H9 (cell line): Measurements from ENCODE around the gene GRAMD1B. TPM values are rescaled to one million over a fixed set of nuclear protein-coding genes. Genes with fewer than 3 reads are reported as not detected.

Source experiments
- DNase-seq: peaks from one replicate; pipeline ENCODE4 v3.0.0-alpha.2; 2017
- H2AFZ ChIP-seq: one replicate; pipeline ENCODE4 v1.6.1; 2013; ENCODE audit warnings: mild to moderate bottlenecking, low read length, control low read depth, moderate library complexity
- H2AK5ac ChIP-seq: 2 replicates; pipeline ENCODE4 v1.6.1; 2013; ENCODE audit warnings: low read length, control low read depth, mixed read lengths; ENCODE audit not compliant: insufficient read length
- H2BK120ac ChIP-seq: one replicate; pipeline ENCODE4 v1.6.1; 2013; ENCODE audit warnings: low read depth, mild to moderate bottlenecking, low read length, control low read depth, inconsistent platforms; ENCODE audit not compliant: poor library complexity, severe bottlenecking
- H2BK12ac ChIP-seq: 2 replicates; pipeline ENCODE4 v1.6.1; 2013; ENCODE audit warnings: low read length, control low read depth, mixed read lengths, low read depth; ENCODE audit not compliant: insufficient read length
- H2BK15ac ChIP-seq: 2 replicates; pipeline ENCODE4 v1.6.1; 2013; ENCODE audit warnings: low read depth, low read length, control low read depth
- H2BK20ac ChIP-seq: one replicate; pipeline ENCODE4 v1.6.1; 2013; ENCODE audit warnings: low read depth, mild to moderate bottlenecking, low read length, control low read depth, inconsistent platforms; ENCODE audit not compliant: poor library complexity, severe bottlenecking
- H2BK5ac ChIP-seq: 2 replicates; pipeline ENCODE4 v1.6.1; 2013; ENCODE audit warnings: low read length, control low read depth, mixed read lengths; ENCODE audit not compliant: insufficient read length
- H3K14ac ChIP-seq: 2 replicates; pipeline ENCODE4 v1.6.1; 2013; ENCODE audit warnings: low read length, control low read depth; ENCODE audit not compliant: insufficient read depth
- H3K18ac ChIP-seq: 2 replicates; pipeline ENCODE4 v1.6.1; 2013; ENCODE audit warnings: low read depth, mild to moderate bottlenecking, mixed read lengths, low read length, control low read depth; ENCODE audit not compliant: insufficient read length
- H3K23ac ChIP-seq: 2 replicates; pipeline ENCODE4 v1.6.1; 2013; ENCODE audit warnings: low read length, control low read depth, mixed read lengths, low read depth; ENCODE audit not compliant: insufficient read length
- H3K23me2 ChIP-seq: 2 replicates; pipeline ENCODE4 v1.6.1; 2013; ENCODE audit warnings: low read depth, mild to moderate bottlenecking, mixed read lengths, low read length, control low read depth; ENCODE audit not compliant: insufficient read length, poor library complexity, severe bottlenecking
- H3K27ac ChIP-seq: 2 replicates; pipeline ENCODE4 v1.5.1; 2013; ENCODE audit warnings: low read length, control low read depth, mixed read lengths, low read depth; ENCODE audit not compliant: insufficient read length
- H3K27me3 ChIP-seq: 2 replicates; pipeline ENCODE4 v1.6.1; 2013; ENCODE audit warnings: low read length, control low read depth, inconsistent platforms; ENCODE audit not compliant: insufficient read depth
- H3K4ac ChIP-seq: 2 replicates; pipeline ENCODE4 v1.6.1; 2013; ENCODE audit warnings: low read depth, mild to moderate bottlenecking, control low read depth, inconsistent platforms, low read length, moderate library complexity
- H3K4me1 ChIP-seq: 2 replicates; pipeline ENCODE4 v1.6.1; 2013; ENCODE audit warnings: low read length, control low read depth, inconsistent platforms; ENCODE audit not compliant: insufficient read depth
- H3K4me2 ChIP-seq: 2 replicates; pipeline ENCODE4 v1.6.1; 2013; ENCODE audit warnings: low read length, control low read depth, mixed read lengths; ENCODE audit not compliant: insufficient read length, insufficient read depth
- H3K56ac ChIP-seq: 2 replicates; pipeline ENCODE4 v1.6.1; 2013; ENCODE audit warnings: low read depth, mild to moderate bottlenecking, mixed read lengths, low read length, control low read depth; ENCODE audit not compliant: insufficient read length
- H3K79me1 ChIP-seq: 2 replicates; pipeline ENCODE4 v1.6.1; 2013; ENCODE audit warnings: low read depth, mild to moderate bottlenecking, moderate library complexity, low read length, control low read depth, inconsistent platforms; ENCODE audit not compliant: insufficient read depth, poor library complexity, severe bottlenecking
- H3K79me2 ChIP-seq: 2 replicates; pipeline ENCODE4 v1.6.1; 2013; ENCODE audit warnings: low read length, control low read depth, inconsistent platforms; ENCODE audit not compliant: insufficient read depth
- H3K9ac ChIP-seq: 2 replicates; pipeline ENCODE4 v1.6.1; 2013; ENCODE audit warnings: low read length, control low read depth, mixed read lengths; ENCODE audit not compliant: insufficient read length; ENCODE audit errors: extremely low read depth
- H3K9me3 ChIP-seq: one replicate; pipeline ENCODE4 v1.6.1; 2013; ENCODE audit warnings: low read depth, low read length, inconsistent platforms; ENCODE audit not compliant: control insufficient read depth
- H3T11ph ChIP-seq: one replicate; pipeline ENCODE4 v1.6.1; 2013; ENCODE audit warnings: mild to moderate bottlenecking, low read length, control low read depth, inconsistent platforms
- H4K20me1 ChIP-seq: one replicate; pipeline ENCODE4 v1.6.1; 2013; ENCODE audit not compliant: control insufficient read depth, insufficient read length, insufficient read depth
- H4K5ac ChIP-seq: 2 replicates; pipeline ENCODE4 v1.6.1; 2013; ENCODE audit warnings: low read depth, mild to moderate bottlenecking, mixed read lengths, low read length, control low read depth; ENCODE audit not compliant: insufficient read length
- H4K8ac ChIP-seq: replicated peaks from 2 replicates; pipeline ENCODE4 v1.6.1; 2013; ENCODE audit warnings: low read length, control low read depth, mixed read lengths, low read depth; ENCODE audit not compliant: insufficient read length
- H4K91ac ChIP-seq: 2 replicates; pipeline ENCODE4 v1.6.1; 2013; ENCODE audit warnings: low read depth, mild to moderate bottlenecking, moderate library complexity, mixed read lengths, low read length, control low read depth; ENCODE audit not compliant: insufficient read length
- H3K27ac Mint-ChIP-seq, 3 experiments: 2 replicates in 2 of 3; 3 replicates in 1 of 3; pipeline ENCODE4 v1.8.0; 2020 to 2021; ENCODE audit warnings: mixed read lengths in 3 of 3, mild to moderate bottlenecking in 1 of 3, moderate library complexity in 1 of 3
- H3K27me3 Mint-ChIP-seq: 2 replicates; pipeline ENCODE4 v1.8.0; 2021; ENCODE audit warnings: low read depth, mild to moderate bottlenecking, moderate library complexity, mixed read lengths
- H3K36me3 Mint-ChIP-seq, 3 experiments: 2 replicates in 2 of 3; 3 replicates in 1 of 3; pipeline ENCODE4 v1.8.0; 2020 to 2021; ENCODE audit warnings: low read depth in 3 of 3, mixed read lengths in 3 of 3; ENCODE audit not compliant: insufficient read depth in 1 of 3
- H3K4me1 Mint-ChIP-seq, 2 experiments: 2 replicates each; pipeline ENCODE4 v1.8.0; 2020; ENCODE audit warnings: mixed read lengths in 2 of 2
- H3K4me3 Mint-ChIP-seq, 2 experiments: 2 replicates in 1 of 2; 3 replicates in 1 of 2; pipeline ENCODE4 v1.8.0; 2020 to 2021; ENCODE audit warnings: mild to moderate bottlenecking in 2 of 2, mixed read lengths in 2 of 2, moderate library complexity in 1 of 2
- H3K9me3 Mint-ChIP-seq, 2 experiments: 2 replicates in 1 of 2; 3 replicates in 1 of 2; pipeline ENCODE4 v1.8.0; 2020; ENCODE audit warnings: mild to moderate bottlenecking in 2 of 2, mixed read lengths in 2 of 2, moderate library complexity in 1 of 2
- WGBS: extraction: QIAGEN DNeasy Blood & Tissue Kit; methylation state at CpG from one replicate; pipeline ENCODE4 v1.1.7; 2013; ENCODE audit warnings: missing lambda C conversion rate, low lambda C conversion rate, mixed read lengths; ENCODE audit not compliant: insufficient read length; ENCODE audit errors: extremely low coverage; 5-methylcytosine and 5-hydroxymethylcytosine counted together
- total RNA-seq: library from RNA; stranded (reverse); gene quantifications from 2 replicates; pipeline ENCODE4 v1.2.1, GENCODE V29; 2021
- TF ChIP-seq, protein P1 (sequence below): fragments of 200-600 bp; sonication (generic); conservative IDR thresholded peaks from 3 replicates; pipeline ENCODE4 v1.8.0; 2021; ENCODE audit warnings: antibody characterized with exemption, mild to moderate bottlenecking

Gene GRAMD1B
- total RNA-seq, 1 experiment from 2014 or later = 25.9 TPM

DNA sequence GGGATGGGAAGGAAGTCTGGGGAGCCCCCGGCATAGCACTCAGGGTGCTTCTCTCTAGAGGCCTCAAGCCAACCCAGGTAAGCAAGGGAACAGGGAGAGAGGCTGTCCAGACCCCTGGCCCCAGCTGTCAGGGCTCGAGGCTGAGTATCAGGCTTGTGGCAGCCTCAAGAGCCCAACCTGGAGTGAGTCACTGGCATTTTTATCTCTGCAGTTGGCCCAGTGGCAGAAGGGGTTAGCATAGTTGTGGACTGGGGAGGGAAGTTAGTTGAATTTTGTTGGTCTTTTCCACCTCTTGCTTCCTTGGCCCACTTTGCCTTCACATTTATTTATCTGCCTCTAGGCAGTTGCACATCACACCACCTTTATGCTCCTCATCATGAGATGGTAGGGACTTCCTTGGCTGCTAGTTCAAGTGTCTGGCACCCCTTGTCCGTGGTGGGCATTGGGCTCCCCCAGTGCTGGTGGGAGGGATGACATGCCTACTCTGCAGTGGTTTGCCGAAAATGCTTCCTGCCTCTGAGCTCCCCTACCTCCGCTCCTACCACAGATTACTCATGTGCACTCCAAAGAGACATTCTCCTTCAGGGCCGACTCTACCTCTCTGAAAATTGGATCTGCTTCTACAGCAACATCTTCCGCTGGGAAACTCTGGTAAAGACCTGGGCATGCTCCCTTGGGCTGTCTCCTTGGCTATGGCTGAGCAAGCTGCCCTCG is 164.3 kb downstream of the GRAMD1B start:
- no peak overlapping the region for H3T11ph ChIP-seq
- no peak overlapping the region for H4K91ac ChIP-seq
- H3K79me2 ChIP-seq = no peaks in the 10 kb centered on the region
- H3K14ac ChIP-seq = no peak overlapping the region
- H3K9ac ChIP-seq = no peak overlapping the region
- no peak overlapping the region for H4K8ac ChIP-seq
- H3K4me3 Mint-ChIP-seq = no peak overlapping the region
- H4K5ac ChIP-seq = no peak overlapping the region
- H3K36me3 Mint-ChIP-seq = peaks cover 3 to 29% (median 27%) of the 10 kb centered on the region in 3 experiments; a peak in 6 of 7 replicates
- no CpG with 5 or more reads among the region's 8 CpGs for WGBS
- H3K4me1 Mint-ChIP-seq = peaks cover 9 to 10% of the 10 kb centered on the region in 2 experiments
- H3K27ac Mint-ChIP-seq = peak overlapping the region in 1 of 3 experiments; percentile 82; a peak in 2 of 7 replicates
- no peaks in the 10 kb centered on the region for H3K27me3 Mint-ChIP-seq
- no peak overlapping the region for H3K56ac ChIP-seq
- no peak overlapping the region for H3K27ac ChIP-seq
- no peaks in the 10 kb centered on the region for H3K9me3 ChIP-seq
- H4K20me1 ChIP-seq = peaks cover 2% of the 10 kb centered on the region
- H2BK120ac ChIP-seq = no peak overlapping the region
- DNase-seq = no peak
- H3K23me2 ChIP-seq = no peaks in the 10 kb centered on the region
- H2BK20ac ChIP-seq = no peak overlapping the region
- H2BK12ac ChIP-seq = no peak overlapping the region
- no peaks in the 10 kb centered on the region for H3K27me3 ChIP-seq
- TF ChIP-seq, protein P1, sequence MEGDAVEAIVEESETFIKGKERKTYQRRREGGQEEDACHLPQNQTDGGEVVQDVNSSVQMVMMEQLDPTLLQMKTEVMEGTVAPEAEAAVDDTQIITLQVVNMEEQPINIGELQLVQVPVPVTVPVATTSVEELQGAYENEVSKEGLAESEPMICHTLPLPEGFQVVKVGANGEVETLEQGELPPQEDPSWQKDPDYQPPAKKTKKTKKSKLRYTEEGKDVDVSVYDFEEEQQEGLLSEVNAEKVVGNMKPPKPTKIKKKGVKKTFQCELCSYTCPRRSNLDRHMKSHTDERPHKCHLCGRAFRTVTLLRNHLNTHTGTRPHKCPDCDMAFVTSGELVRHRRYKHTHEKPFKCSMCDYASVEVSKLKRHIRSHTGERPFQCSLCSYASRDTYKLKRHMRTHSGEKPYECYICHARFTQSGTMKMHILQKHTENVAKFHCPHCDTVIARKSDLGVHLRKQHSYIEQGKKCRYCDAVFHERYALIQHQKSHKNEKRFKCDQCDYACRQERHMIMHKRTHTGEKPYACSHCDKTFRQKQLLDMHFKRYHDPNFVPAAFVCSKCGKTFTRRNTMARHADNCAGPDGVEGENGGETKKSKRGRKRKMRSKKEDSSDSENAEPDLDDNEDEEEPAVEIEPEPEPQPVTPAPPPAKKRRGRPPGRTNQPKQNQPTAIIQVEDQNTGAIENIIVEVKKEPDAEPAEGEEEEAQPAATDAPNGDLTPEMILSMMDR = no peak
- no peak overlapping the region for H2BK15ac ChIP-seq
- no peaks in the 10 kb centered on the region for H3K9me3 Mint-ChIP-seq
- no peak overlapping the region for H3K23ac ChIP-seq
- no peak overlapping the region for H3K18ac ChIP-seq
- no peak overlapping the region for H2AK5ac ChIP-seq
- H3K4me2 ChIP-seq = no peak overlapping the region
- no peak overlapping the region for H2AFZ ChIP-seq
- H3K79me1 ChIP-seq = no peaks in the 10 kb centered on the region
- no peak overlapping the region for H2BK5ac ChIP-seq
- no peak overlapping the region for H3K4ac ChIP-seq
- H3K4me1 ChIP-seq = no peaks in the 10 kb centered on the region
